NOMO-1 treated with DMSO at 0.1 percent for 48 hours (cell line): ENCODE results near the gene FUNDC2.
A peak's percentile ranks its signal among the peaks of the same experiment; 100 is the strongest.

Experiments
- DNase-seq: peaks from one replicate; lab custom pipeline; 2025; ENCODE audit not compliant: unreplicated experiment; lab: John Stamatoyannopoulos, UW

Gene FUNDC2

DNA sequence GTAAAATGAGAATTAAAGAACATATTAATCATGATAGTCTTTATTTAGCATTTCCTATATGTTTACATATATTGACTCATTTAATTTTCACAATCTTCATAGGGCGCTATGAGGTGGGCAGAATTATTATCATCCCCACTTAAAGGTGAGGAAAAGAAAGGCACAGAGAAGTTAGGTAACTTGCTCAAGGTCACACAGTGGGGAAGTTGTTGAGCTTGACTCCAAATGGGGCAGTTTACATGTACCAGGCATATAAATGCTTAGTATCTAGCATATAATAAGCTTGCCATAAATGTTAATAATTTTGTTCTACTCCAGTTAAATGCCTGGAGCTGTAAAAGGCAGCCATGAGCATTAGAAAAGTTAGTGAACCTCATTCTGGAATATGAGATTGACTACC, 42.8 kb downstream of the FUNDC2 start:
- no peak for DNase-seq

DNA sequence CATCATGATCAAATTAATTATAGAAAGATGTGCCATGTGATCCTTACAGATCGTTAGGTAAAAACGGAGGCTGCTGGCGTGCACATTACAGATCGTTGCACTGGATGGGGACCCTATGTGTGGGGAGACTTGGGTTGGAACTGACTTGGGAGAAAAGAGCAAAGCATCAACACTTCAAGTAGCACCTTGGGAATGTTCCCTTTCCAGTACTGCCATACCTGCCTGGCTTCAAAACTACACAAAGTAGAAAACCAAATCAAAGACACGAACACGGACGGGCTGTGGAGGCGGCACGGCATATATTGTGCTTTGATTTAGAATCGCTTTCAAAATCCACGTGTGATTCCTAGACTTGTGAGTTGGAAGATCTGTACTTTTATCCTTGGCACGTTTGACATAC, 43.4 kb downstream of the FUNDC2 start:
- DNase-seq, result no peak

DNA sequence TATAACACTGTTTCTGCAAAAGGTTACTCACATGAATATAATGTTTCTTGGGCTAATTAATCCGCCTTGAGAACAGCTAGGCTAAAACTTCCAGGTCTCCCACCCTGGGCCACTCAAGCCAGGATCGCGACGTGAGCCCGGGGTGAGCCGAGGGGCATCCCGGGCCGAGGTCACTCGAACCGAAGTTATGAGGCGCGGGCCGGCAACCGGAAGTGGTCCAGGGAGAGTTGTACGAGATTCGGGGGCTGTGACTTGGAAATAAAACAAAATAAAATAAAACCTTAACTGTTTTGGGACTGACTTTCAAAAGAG, 44.0 kb downstream of the FUNDC2 start:
- DNase-seq, result no peak

DNA sequence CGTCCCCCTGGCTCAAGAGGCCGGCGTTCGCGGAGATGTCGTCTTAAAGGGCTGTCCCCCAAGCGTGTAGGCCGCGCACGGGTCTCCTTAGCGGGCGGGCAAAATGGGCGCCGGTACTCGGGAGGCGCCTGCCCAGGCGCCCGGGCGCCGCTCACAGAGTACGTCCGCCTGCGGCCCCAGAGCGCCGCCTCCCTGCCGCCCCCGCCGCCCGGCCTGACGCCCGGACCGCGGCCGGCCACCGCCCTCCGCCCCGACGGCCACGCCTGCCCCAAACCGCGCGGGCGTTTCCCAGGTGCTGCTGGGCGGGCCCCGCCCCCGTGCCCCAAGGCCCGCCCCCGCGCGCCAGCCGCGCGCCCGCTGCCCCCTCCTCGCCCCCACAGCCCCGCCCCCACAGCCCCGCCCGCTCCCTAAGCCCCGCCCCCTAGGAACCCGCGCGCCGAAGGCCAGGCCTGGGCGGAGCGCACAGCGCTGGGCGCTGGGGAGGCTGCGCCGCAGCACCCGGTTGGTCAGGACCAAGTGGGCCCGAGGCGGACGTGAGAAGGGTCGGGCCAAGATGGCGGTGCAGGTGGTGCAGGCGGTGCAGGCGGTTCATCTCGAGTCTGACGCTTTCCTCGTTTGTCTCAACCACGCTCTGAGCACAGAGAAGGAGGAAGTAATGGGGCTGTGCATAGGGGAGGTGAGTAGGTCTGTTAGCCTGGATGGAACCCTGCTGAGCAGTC, 44.5 kb downstream of the FUNDC2 start, which contains the start of the genes BRCC3, CMC4 and MTCP1:
Gene BRCC3, plus strand, starts transcription at position 534 of the 719 bp plus-strand sequence. Its CDS starts 20 bp downstream, at position 554.
Gene CMC4, minus strand, starts transcription at position 162 of the 719 bp plus-strand sequence. CDS start 7,113 bp downstream, outside the sequence.
Gene MTCP1, minus strand, starts transcription at position 162 of the 719 bp plus-strand sequence. CDS start 5,126 bp downstream, outside the sequence.
- DNase-seq, result peak; percentile 72

GRCh38 chrX:155071694-155072280, 45.1 kb downstream of the FUNDC2 start:
- DNase-seq, result no peak

DNA sequence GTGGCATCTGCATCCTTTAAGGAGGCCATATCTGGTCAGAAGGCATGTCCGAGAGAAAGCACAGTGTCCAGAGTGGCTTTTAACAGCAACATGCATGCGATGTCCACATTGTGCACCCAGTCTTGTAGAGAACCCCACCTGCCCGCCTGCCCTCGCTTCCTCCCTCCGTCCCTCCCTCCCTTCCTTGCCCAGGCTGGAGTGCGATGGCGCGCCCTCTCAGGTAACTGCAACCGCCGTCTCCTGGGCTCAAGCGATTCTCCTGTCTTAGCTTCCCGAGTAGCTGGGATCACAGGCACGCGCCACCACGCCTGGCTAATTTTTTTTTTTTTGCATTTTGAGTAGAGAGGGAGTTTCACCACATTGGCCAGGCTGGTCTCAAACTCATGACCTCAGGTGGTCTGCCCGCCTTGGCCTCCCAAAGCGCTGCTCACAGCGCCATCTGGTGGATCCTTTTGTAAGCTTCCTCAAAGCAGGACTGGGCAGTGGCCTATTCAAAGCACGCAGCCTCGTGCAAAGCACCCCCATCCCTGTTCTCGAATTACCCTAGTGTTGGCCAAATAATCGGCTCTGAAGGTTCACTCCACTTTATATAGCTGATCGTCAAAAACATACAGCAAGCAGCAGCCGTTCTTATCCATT, 59.7 kb downstream of the FUNDC2 start:
- DNase-seq, result no peak

- no peak for DNase-seq
Observed at GRCh38 chrX:155086961-155087735, 60.5 kb downstream of the FUNDC2 start.

DNA sequence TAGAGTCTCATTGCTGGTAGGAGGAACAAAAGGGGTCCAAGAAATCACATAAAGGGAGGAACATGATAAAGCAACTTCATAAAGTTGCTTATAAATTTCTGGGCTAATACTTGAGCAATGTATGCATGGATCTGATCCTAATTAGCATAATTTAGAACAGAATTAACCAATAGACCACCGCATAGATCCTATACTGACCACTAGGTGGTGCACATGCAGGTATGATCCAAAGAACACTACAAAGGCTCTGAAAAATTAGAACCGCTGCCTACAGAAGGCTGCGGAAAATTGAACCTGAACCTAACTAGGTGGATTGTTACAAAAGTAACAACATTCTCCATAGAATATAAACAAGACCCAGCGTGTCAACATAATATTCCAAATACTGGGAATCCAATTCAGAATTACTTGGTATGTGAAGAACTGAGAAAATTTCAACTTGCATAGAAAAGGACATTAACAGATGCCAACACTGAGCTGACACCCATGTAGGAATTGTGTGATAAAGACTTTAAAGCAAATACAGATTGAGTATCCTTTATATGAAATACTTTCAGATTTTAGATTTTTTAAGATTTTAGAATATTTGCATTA, 67.9 kb downstream of the FUNDC2 start:
- DNase-seq, result peak; percentile 14

DNA sequence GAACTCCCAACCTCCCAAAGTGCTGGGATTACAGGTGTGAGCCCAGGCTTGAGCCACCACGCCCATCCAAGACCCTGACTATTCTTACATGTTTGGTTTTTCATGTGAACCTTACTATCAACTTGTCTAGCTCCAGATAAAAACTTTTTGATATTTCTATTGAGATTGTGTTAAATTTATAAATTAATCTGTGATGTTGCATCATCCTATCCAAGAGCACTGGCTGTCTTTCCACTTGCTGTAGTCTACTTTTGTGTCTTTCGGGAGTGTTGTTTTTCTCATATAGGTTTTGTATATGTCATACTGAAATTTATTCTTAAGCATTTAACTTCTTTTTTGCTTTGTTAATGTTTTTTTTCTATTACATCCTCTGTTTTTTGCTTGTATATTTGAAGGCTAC, 79.3 kb downstream of the FUNDC2 start:
- DNase-seq, result no peak

- DNase-seq, result no peak
Observed at GRCh38 chrX:155108427-155108826, 81.8 kb downstream of the FUNDC2 start.
